ENCODE results near the gene GART. TPM values are rescaled to one million over a fixed set of nuclear protein-coding genes. Genes with fewer than 3 reads are reported as not detected.
"Not testable (repeated sequence)": the region's sequence is repeated elsewhere in the genome, so short reads cannot be mapped to it uniquely, and the experiment has no call there.

GART gene
- polyA plus RNA-seq (2013, experiment 1 of 2; ENCODE audit: insufficient read length): 65.5 TPM
- 38.2 TPM for polyA plus RNA-seq (2013, experiment 2 of 2; ENCODE audit: insufficient read length)

- DNase-seq: peak; percentile 79
Observed at GRCh38 chr21:33541756-33542639, at the start of gene GART. Gene GART (minus strand): TSS chr21:33542117. CDS start chr21:33539315, 2,802 bp downstream.

- peak; percentile 81 for DNase-seq
Observed at GRCh38 chr21:33588485-33589335, 46.8 kb upstream of the GART start, which contains the start of gene DONSON. Gene DONSON (minus strand): TSS chr21:33588684. CDS start chr21:33588641, 43 bp downstream.

GRCh38 chr21:33587792-33588484 is 46.0 kb upstream of the GART start:
- peak; percentile 47 for DNase-seq

GRCh38 chr21:33586927-33587326 is 45.0 kb upstream of the GART start:
- DNase-seq: no peak

GRCh38 chr21:33584455-33584854 is 42.5 kb upstream of the GART start:
- DNase-seq: no peak

- no peak for DNase-seq
Observed at GRCh38 chr21:33578959-33579542, 37.1 kb upstream of the GART start.

GRCh38 chr21:33578214-33578613 is 36.3 kb upstream of the GART start:
- peak; percentile 28 for DNase-seq

- DNase-seq: not testable (repeated sequence)
Observed at GRCh38 chr21:33576741-33577141, 34.8 kb upstream of the GART start.

- no peak for DNase-seq
Observed at GRCh38 chr21:33572350-33572749, 30.4 kb upstream of the GART start.

GRCh38 chr21:33569991-33570390 is 28.1 kb upstream of the GART start:
- no peak for DNase-seq

GRCh38 chr21:33568448-33568847 is 26.5 kb upstream of the GART start:
- no peak for DNase-seq

- no peak for DNase-seq
Observed at GRCh38 chr21:33567914-33568313, 26.0 kb upstream of the GART start.

- DNase-seq: no peak
Observed at GRCh38 chr21:33566514-33566913, 24.6 kb upstream of the GART start.

GRCh38 chr21:33562389-33562788 is 20.5 kb upstream of the GART start:
- DNase-seq: no peak

GRCh38 chr21:33561373-33561772 is 19.5 kb upstream of the GART start:
- DNase-seq: no peak

- no peak for DNase-seq
Observed at GRCh38 chr21:33560965-33561364, 19.0 kb upstream of the GART start.

GRCh38 chr21:33559813-33560212 is 17.9 kb upstream of the GART start:
- no peak for DNase-seq

GRCh38 chr21:33558777-33559421 is 17.0 kb upstream of the GART start:
- no peak for DNase-seq

GRCh38 chr21:33557447-33557846 is 15.5 kb upstream of the GART start:
- DNase-seq: no peak

GRCh38 chr21:33554982-33555344 is 13.0 kb upstream of the GART start:
- DNase-seq: no peak

- DNase-seq: no peak
Observed at GRCh38 chr21:33554236-33554981, 12.5 kb upstream of the GART start.
